DND-41 (cell line): ENCODE data around the gene SRPX.

ENCODE experiments used
- ATAC-seq: fragments of 200-7000 bp; cut with Tn5 transposase; 3 replicates; pipeline ENCODE4 v1.9.1; 2021; ENCODE audit warnings: low read depth; ENCODE audit not compliant: insufficient read depth
- DNase-seq: peaks from one replicate; pipeline ENCODE4 v3.0.0-alpha.2; 2020
- H2AFZ ChIP-seq: 2 replicates; pipeline ENCODE4 v1.6.0; 2012; ENCODE audit warnings: low read depth, low read length
- H3K27ac ChIP-seq: 2 replicates; pipeline ENCODE4 v1.5.1; 2012; ENCODE audit warnings: low read length, inconsistent platforms
- H3K27me3 ChIP-seq: fragments of 200-600 bp; sonication (generic); 2 replicates; pipeline ENCODE4 v1.6.0; 2012; ENCODE audit warnings: low read length, mild to moderate bottlenecking, inconsistent platforms; ENCODE audit not compliant: insufficient read depth, poor library complexity
- H3K36me3 ChIP-seq: 2 replicates; pipeline ENCODE4 v1.5.1; 2012; ENCODE audit warnings: low read length, inconsistent platforms; ENCODE audit not compliant: insufficient read depth
- H3K4me1 ChIP-seq: 2 replicates; pipeline ENCODE4 v1.5.1; 2012; ENCODE audit warnings: mild to moderate bottlenecking, low read length; ENCODE audit not compliant: insufficient read depth
- H3K4me2 ChIP-seq: 2 replicates; pipeline ENCODE4 v1.6.0; 2012; ENCODE audit warnings: mild to moderate bottlenecking, moderate library complexity, low read length, inconsistent platforms; ENCODE audit not compliant: insufficient read depth
- H3K4me3 ChIP-seq, 2 experiments: fragments of 200-600 bp in 1 of 2; shearing (Covaris generic) in 1 of 2; 2 replicates each; pipeline ENCODE4 v1.5.1; 2012 to 2016; ENCODE audit warnings: inconsistent platforms in 2 of 2, low read length in 2 of 2, mild to moderate bottlenecking in 2 of 2, low read depth in 1 of 2, moderate library complexity in 1 of 2
- H3K79me2 ChIP-seq: 2 replicates; pipeline ENCODE4 v1.6.0; 2012; ENCODE audit warnings: low read length, inconsistent platforms; ENCODE audit not compliant: insufficient read depth
- H3K9ac ChIP-seq: 2 replicates; pipeline ENCODE4 v1.6.0; 2012; ENCODE audit warnings: low read depth, mild to moderate bottlenecking, inconsistent platforms, low read length, moderate library complexity
- H3K9me3 ChIP-seq: 2 replicates; pipeline ENCODE4 v1.5.1; 2012; ENCODE audit warnings: low read length, moderate library complexity, mild to moderate bottlenecking, inconsistent platforms; ENCODE audit not compliant: insufficient read depth, severe bottlenecking
- H4K20me1 ChIP-seq: 2 replicates; pipeline ENCODE4 v1.6.0; 2012; ENCODE audit warnings: low read length; ENCODE audit not compliant: insufficient read depth
- EZH2 ChIP-seq: IDR thresholded peaks from 3 replicates; pipeline ENCODE4 v1.6.1; 2012; ENCODE audit warnings: borderline replicate concordance, low read depth, mild to moderate bottlenecking, moderate library complexity, low read length, inconsistent platforms; ENCODE audit not compliant: severe bottlenecking
- TF ChIP-seq, protein P1 (sequence below): IDR thresholded peaks from 2 replicates; pipeline ENCODE4 v1.5.1; 2012; ENCODE audit warnings: borderline replicate concordance, low read length, moderate library complexity, mild to moderate bottlenecking; ENCODE audit not compliant: poor library complexity, severe bottlenecking; ENCODE audit errors: extremely low read depth

Gene SRPX, protein sequence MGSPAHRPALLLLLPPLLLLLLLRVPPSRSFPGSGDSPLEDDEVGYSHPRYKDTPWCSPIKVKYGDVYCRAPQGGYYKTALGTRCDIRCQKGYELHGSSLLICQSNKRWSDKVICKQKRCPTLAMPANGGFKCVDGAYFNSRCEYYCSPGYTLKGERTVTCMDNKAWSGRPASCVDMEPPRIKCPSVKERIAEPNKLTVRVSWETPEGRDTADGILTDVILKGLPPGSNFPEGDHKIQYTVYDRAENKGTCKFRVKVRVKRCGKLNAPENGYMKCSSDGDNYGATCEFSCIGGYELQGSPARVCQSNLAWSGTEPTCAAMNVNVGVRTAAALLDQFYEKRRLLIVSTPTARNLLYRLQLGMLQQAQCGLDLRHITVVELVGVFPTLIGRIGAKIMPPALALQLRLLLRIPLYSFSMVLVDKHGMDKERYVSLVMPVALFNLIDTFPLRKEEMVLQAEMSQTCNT

GRCh38 chrX:38220415-38221390 is at the start of gene SRPX:
SRPX (minus strand) TSS chrX:38220871; CDS start chrX:38220792, 79 bp downstream.
- H4K20me1 ChIP-seq = no peaks in the 10 kb centered on the region
- no peaks in the 10 kb centered on the region for H3K4me1 ChIP-seq
- no peak within 1 kb of the TSS for H3K9ac ChIP-seq
- H3K36me3 ChIP-seq = no peaks in the 10 kb centered on the region
- H3K4me2 ChIP-seq = no peak within 1 kb of the TSS
- no peak within 1 kb of the TSS for H3K4me3 ChIP-seq
- ATAC-seq = no peak
- H3K79me2 ChIP-seq = no peaks in the 10 kb centered on the region
- no peak within 1 kb of the TSS for H3K27ac ChIP-seq
- no peaks in the 10 kb centered on the region for H3K9me3 ChIP-seq
- no peak for TF ChIP-seq EZH2
- TF ChIP-seq, protein P1, sequence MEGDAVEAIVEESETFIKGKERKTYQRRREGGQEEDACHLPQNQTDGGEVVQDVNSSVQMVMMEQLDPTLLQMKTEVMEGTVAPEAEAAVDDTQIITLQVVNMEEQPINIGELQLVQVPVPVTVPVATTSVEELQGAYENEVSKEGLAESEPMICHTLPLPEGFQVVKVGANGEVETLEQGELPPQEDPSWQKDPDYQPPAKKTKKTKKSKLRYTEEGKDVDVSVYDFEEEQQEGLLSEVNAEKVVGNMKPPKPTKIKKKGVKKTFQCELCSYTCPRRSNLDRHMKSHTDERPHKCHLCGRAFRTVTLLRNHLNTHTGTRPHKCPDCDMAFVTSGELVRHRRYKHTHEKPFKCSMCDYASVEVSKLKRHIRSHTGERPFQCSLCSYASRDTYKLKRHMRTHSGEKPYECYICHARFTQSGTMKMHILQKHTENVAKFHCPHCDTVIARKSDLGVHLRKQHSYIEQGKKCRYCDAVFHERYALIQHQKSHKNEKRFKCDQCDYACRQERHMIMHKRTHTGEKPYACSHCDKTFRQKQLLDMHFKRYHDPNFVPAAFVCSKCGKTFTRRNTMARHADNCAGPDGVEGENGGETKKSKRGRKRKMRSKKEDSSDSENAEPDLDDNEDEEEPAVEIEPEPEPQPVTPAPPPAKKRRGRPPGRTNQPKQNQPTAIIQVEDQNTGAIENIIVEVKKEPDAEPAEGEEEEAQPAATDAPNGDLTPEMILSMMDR = no peak
- H2AFZ ChIP-seq = no peak within 1 kb of the TSS
- H3K27me3 ChIP-seq = no peaks in the 10 kb centered on the region
- DNase-seq = no peak

DNA sequence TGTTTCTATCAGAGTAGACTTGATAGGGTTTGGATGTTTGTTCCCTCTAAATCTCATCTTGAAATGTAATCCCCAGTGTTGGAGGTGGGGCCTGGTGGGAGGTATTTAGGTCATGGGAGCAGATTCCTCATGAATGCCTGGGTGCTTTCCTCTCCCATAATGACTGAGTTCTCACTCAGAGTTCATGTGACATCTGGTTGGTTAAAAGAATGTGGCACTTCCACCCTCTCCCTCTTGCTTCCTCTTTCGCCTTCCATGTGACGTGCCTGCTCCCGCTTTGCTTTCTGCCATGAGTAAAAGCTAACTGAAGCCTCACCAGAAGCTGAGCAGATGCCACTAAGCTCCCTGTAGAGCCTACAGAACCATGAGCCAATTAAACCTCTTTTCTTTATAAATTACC is 47.3 kb upstream of the SRPX start:
- Histone ChIP-seq H2AFZ (no peak overlapping the region), H4K20me1 (no peaks in the 10 kb centered on the region), H3K27ac (no peak overlapping the region), H3K79me2 (no peaks in the 10 kb centered on the region), H3K36me3 (no peaks in the 10 kb centered on the region), H3K4me1 (no peaks in the 10 kb centered on the region), H3K27me3 (no peaks in the 10 kb centered on the region), H3K9ac (no peak overlapping the region), H3K4me3 (no peak overlapping the region), H3K9me3 (no peaks in the 10 kb centered on the region), H3K4me2 (no peak overlapping the region)
- DNase-seq (no peak), ATAC-seq (no peak)
- TF ChIP-seq EZH2 = no peak
- TF ChIP-seq, protein P1 = no peak

DNA sequence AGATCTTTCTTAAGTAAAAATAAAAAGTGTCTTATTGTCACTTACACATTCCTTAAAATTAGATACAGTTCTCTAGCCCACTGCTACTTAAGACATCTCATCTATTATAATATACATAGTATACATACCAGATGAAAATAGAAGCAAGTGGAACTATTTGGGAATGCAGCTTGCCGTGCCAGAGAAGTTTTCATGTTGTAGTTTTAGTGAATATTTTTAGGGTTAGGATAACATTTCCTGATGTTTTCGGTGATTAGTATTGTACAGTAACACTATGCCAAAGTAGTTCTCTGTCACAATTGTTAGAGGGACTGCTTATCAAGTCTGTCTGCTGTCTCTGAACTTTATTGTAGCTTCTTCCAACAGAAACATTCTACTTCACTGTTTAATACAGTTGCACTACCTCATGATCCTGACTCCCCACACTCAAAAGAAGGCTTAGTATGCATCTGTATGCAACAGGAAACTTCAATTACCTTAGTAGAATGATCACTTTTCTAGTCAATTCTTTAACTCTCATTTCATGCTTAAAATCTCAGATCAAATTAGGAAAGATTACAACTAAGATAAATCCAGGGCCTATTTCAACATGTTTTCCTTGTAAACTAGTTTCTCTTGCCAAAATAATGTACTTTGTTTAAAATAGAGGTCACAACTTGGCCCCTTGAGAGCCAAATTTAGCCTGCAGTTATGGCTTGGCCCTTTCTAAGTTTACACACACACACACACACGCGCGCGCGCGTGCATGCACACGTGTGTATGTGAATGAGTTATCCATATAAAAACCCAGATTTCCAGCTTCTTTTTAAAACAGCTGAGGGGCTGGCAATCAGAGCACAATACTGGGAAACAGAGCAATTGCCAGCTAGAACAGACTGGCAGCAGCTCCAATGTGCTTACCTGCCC is 42.3 kb upstream of the SRPX start:
- Histone ChIP-seq H3K4me3 (no peak overlapping the region), H3K79me2 (no peaks in the 10 kb centered on the region), H3K9me3 (no peaks in the 10 kb centered on the region), H3K4me2 (no peak overlapping the region), H2AFZ (no peak overlapping the region), H3K4me1 (no peaks in the 10 kb centered on the region), H3K27me3 (no peaks in the 10 kb centered on the region), H4K20me1 (no peaks in the 10 kb centered on the region), H3K27ac (no peak overlapping the region), H3K9ac (no peak overlapping the region), H3K36me3 (no peaks in the 10 kb centered on the region)
- DNase-seq (no peak), ATAC-seq (no peak)
- TF ChIP-seq EZH2 = no peak
- TF ChIP-seq, protein P1 = no peak
